HG02981 (cell line): ENCODE measurements around the gene ITGA1.
A peak's percentile ranks its signal among the peaks of the same experiment; 100 is the strongest.
"Not testable (repeated sequence)": the region's sequence is repeated elsewhere in the genome, so short reads cannot be mapped to it uniquely, and the experiment has no call there.

Experiments used
- ATAC-seq: cut with Tn5 transposase; IDR thresholded peaks from one replicate; pipeline ENCODE4 v1.9.1; 2021; ENCODE audit warnings: mild to moderate bottlenecking, moderate library complexity; ENCODE audit not compliant: unreplicated experiment

The ITGA1 gene

GRCh38 chr5:52825826-52826225 is 38.1 kb downstream of the ITGA1 start:
- peak; percentile 77 for ATAC-seq

DNA sequence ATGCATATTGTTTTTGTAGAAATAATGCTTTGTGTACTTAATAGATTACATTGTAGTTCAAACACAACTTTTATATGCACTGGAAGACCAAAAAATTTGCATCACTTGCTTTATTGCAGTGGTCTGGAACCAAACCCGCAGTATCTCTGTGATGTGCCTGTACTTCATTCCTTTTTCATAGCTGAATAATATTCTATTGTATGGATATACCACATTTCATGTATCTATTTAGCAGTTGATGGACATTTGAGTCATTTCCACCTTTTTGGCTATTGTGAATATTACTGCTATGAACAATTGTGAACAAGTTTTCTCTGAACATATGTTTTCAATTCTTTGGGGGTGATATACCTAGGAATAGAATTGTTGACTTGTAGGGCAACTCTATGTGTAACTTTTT is 40.1 kb downstream of the ITGA1 start:
- no peak for ATAC-seq

DNA sequence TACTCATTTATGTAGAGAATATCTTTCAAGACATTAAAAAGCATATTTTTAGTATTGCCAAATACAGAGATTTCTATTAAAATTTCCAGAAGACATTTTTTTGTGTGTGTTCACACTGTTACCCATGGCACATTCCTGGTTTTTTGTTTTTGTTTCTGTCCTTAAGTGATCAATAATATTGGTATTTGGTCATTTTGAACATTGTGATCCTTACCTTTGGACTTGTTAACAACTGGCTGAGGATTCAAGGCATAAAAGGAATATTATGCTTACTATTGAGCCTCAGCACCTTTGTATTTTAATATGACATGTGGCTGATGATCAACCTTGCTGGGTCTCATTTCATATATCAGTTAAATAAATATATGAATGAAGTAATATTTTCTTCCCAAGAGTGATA is 41.9 kb downstream of the ITGA1 start:
- no peak for ATAC-seq

GRCh38 chr5:52830650-52831049 is 42.9 kb downstream of the ITGA1 start:
- no peak for ATAC-seq

GRCh38 chr5:52831786-52832511 is 44.2 kb downstream of the ITGA1 start:
- no peak for ATAC-seq

DNA sequence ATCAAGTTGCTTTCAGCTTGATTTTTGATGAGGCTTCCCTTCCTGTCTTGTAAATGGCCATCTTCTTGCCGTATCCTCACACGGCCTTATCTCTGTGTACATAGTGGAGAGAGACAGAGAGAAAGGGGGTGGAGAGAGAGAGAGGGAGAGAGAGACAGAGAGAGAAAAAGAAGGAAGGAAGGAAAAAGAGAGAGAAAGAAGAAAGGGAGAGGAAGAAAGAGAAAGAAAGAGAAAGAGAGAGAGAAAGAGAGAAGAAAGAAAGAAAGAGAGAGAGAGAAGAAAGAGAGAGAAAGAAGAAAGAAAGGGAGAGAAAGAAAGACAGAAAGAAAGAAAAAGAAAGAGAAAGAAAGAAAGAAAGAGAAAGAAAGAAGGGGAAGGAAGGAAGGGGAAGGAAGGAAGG is 46.6 kb downstream of the ITGA1 start:
- ATAC-seq = no peak

DNA sequence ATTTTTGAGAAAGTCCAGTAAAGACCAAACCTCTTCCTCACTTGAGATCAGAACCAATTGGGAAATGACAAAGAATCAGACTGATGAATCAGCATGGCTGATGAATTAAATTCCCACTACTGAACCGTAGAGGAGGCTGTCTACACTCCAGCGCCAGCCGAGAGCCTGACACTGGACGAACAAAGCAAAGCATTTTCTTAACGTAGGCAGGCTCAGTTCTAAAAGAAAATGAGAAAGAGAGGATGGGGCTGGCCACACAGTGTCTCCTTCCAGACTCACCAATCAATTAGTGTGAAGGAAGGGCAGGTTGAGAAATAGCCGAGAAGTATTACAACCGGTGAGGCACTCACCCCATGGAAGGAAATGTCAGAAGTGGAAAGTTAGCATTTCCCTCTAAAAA is 49.4 kb downstream of the ITGA1 start:
- ATAC-seq = no peak

GRCh38 chr5:52837591-52838001 is 49.9 kb downstream of the ITGA1 start:
- ATAC-seq = no peak

- ATAC-seq = no peak
These were observed 50.8 kb downstream of the ITGA1 start for GRCh38 chr5:52838326-52839015.

DNA sequence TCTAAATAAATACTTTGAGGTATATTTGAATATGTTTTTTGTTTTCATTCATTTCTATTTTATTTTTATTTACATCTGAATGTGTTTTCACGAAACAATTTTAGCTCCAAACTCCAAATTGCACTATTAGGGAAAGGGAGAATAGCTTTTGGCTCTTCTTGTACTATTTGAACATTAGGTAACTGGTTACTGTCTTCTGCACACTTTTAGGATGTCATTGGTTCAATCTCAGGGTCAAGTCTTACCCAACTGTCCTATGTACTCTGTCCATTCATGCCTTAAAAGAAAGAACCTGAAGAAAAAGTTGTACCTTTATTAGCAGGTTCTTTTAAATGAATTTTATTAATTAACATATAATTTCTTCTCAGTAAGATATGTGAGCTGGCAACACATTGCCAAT is 51.6 kb downstream of the ITGA1 start:
- ATAC-seq = no peak

- no peak for ATAC-seq
These were observed 52.7 kb downstream of the ITGA1 start for GRCh38 chr5:52840277-52841050.

DNA sequence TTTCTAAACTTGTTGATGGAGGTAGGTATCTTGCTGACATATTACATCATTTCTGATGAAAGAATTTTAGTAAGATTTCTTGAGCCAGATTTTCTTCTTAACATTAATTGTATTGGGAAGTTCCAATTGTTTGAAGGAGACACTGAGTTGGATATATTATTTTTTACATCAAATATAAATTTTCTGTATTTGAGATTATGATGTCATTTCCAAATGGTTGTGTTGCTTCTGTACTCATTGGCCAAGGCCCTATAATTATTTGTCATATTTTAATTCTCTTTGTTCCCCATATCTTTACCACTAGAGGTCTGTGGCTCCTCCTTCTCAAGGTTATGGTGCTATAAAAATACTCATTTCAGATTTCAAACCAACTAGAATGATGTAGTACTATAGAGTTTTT is 53.4 kb downstream of the ITGA1 start:
- no peak for ATAC-seq

- ATAC-seq = no peak
These were observed 54.4 kb downstream of the ITGA1 start for GRCh38 chr5:52842111-52842510.

GRCh38 chr5:52844885-52845284 is 57.2 kb downstream of the ITGA1 start:
- no peak for ATAC-seq

- no peak for ATAC-seq
These were observed 58.6 kb downstream of the ITGA1 start for GRCh38 chr5:52846182-52846842.

- ATAC-seq = not testable (repeated sequence)
These were observed 61.0 kb downstream of the ITGA1 start for GRCh38 chr5:52848688-52849087.

GRCh38 chr5:52849544-52849943 is 61.8 kb downstream of the ITGA1 start:
- ATAC-seq = no peak

DNA sequence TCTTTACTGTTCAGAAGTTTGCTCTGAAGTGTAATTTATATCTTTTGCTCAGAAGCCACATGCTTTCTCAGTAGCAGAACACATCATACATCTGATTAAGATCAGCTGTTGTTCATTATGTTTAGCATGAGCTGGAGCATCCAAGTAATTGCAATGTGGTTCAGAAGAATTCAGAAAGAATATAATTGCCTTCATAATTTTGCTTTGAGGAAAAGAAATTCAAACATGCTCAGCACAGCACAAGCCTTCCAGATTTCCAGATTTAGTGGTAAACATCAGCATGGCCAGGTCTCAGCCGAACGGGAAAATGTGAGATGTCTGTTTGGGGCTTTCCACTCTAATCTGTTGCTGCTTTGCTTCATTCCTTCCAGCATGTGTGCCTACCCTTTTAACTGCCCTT is 65.9 kb downstream of the ITGA1 start:
- no peak for ATAC-seq

DNA sequence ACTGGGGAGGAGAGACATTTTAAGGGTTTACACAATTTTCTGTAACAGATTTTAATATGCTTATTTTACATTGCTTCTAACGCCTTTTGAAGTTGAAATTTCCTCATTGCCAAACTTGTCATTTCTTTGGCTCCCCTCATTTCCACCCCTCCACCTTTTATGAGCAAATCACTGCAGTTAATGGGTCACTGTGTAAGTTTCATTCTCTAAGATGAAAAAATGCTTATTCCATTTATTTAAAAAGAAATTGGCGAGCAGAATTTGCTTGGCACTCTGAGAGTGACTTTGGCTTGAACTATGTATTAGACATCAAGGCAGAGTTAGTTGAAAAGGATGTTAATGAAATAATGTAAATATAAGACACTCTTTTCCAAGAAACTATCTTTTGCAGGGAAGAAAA is 66.6 kb downstream of the ITGA1 start:
- no peak for ATAC-seq

GRCh38 chr5:52854949-52855348 is 67.2 kb downstream of the ITGA1 start:
- no peak for ATAC-seq

DNA sequence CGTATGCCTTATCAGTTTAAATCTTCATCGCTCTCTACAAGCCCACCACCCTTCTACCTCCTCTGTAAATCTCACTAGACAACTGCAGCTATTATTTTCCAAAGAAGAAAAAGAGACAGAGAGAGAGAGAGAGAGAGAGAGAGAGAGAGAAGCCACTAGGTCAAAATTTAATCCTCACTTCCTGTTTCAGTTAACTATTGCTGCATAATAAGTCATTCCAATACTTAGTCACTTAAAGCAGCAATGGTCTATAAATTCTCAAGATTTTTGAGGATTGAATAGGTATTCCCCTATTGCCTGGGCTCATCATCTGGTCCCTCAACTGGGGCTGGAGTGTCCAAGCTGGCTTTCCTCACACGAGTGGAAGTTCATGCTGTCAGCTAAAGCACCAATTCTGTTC is 68.8 kb downstream of the ITGA1 start:
- peak; percentile 96 for ATAC-seq
